GM06990 (cell line): Measurements from ENCODE around the gene DNAJB6.

ENCODE experiments used
- DNase-seq: peaks from one replicate; pipeline ENCODE4 v3.0.0-alpha.2; 2011; ENCODE audit not compliant: insufficient read length; ENCODE audit errors: extremely low read depth
- H3K27me3 ChIP-seq: replicated peaks from 2 replicates; pipeline ENCODE4 v1.6.0; 2011; ENCODE audit warnings: low read length; ENCODE audit not compliant: control insufficient read depth, insufficient read depth
- H3K36me3 ChIP-seq: 2 replicates; pipeline ENCODE4 v1.5.1; 2011; ENCODE audit warnings: low read length; ENCODE audit not compliant: control insufficient read depth, insufficient read depth
- H3K4me3 ChIP-seq: replicated peaks from 2 replicates; pipeline ENCODE4 v1.5.1; 2011; ENCODE audit warnings: low read depth, mild to moderate bottlenecking, control low read depth, low read length
- TF ChIP-seq, protein P1 (sequence below): IDR thresholded peaks from 2 replicates; pipeline ENCODE4 v1.5.1; 2011; ENCODE audit warnings: low read length, control low read depth, mild to moderate bottlenecking, inconsistent platforms; ENCODE audit not compliant: insufficient read depth, poor library complexity, severe bottlenecking

The DNAJB6 gene

DNA sequence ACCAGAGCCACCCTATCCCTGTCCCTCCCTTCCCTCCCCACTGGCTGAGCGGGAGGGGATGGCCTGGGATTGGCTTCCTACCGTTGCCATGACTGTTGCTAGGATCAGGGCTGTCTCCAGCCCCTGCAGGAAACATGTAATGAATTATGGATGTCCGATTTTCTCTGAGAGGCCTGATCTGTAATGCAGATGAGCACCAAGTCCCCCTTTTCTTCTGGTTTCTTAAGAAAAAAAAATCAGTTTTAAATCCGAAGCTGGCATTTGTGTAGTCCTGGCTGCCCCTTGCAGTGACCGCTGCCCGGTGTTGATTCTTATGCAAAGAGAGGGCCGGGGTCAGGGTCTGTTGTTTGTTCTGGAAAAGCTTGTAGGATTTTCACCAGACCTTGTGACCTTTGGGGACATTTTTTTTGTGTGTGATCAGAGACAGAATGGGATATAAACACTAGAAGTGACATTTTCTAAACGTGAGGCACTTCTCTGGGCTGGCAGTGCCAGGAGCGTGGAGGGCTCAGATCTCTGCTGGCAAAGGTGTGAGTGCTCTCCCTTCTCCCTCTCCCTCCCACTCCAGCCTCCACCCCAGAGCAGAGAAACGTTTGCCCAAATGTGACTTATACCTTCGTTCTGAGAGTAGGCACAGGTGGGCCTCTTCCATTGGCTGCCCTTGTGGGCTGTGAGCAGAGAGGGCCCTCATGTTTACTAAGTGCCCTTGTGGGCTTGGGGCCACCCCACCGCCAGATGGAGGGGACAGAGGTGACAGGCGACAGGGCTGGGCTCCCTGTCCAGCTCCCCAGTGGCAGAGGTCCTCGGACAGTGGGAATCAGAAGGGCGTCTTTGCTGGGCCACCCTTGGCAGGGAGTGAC is 127.5 kb downstream of the DNAJB6 start:
- TF ChIP-seq, protein P1, sequence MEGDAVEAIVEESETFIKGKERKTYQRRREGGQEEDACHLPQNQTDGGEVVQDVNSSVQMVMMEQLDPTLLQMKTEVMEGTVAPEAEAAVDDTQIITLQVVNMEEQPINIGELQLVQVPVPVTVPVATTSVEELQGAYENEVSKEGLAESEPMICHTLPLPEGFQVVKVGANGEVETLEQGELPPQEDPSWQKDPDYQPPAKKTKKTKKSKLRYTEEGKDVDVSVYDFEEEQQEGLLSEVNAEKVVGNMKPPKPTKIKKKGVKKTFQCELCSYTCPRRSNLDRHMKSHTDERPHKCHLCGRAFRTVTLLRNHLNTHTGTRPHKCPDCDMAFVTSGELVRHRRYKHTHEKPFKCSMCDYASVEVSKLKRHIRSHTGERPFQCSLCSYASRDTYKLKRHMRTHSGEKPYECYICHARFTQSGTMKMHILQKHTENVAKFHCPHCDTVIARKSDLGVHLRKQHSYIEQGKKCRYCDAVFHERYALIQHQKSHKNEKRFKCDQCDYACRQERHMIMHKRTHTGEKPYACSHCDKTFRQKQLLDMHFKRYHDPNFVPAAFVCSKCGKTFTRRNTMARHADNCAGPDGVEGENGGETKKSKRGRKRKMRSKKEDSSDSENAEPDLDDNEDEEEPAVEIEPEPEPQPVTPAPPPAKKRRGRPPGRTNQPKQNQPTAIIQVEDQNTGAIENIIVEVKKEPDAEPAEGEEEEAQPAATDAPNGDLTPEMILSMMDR, result no peak
- no peak for DNase-seq
- H3K4me3 ChIP-seq, result no peak overlapping the region
- H3K27me3 ChIP-seq, result no peaks in the 10 kb centered on the region
- H3K36me3 ChIP-seq, result no peaks in the 10 kb centered on the region

DNA sequence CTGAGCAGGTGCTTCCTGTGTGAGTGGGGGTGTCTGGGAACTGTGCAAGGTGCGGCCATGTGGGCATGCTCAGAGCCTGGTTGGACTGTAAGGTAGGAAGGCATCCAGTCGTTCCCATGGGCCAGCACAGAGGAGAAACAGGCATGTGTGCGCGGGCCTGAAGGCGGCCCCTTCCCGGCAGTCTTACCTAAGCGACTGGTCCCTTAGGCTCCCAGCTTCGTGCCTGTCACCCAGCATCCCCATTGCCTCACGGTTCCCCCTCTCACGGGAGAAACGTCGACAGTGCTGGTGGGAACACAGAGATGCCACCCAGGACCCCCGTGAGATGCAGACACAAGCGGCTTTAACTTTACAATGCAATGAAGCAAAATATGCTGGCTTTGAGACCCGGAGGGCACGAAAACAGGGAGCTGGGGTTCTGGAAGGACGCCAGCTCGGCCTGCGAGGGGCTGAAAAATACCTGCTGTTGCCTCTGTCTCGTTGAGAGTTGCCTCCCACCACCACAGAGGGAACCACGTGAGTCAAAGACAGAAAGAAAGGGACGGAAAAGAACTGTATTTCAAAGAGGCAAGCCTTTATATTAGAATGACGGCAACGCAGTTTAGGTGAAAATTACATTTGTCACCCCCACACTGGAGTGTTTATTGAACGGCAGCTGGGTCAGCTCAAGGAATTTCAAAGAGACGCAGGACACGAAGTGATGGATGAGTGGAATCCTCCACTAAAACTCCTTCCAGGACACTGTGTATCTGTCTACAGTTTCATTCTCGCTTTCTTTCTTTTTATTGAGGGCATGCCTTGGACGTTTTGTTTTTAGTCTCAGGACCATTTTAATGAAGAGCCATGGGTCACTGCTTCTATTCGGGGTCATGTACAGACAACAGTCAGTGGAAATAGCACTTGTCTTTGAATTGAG is 128.4 kb downstream of the DNAJB6 start:
- no peaks in the 10 kb centered on the region for H3K36me3 ChIP-seq
- TF ChIP-seq, protein P1, result no peak
- no peak for DNase-seq
- H3K4me3 ChIP-seq, result no peak overlapping the region
- no peaks in the 10 kb centered on the region for H3K27me3 ChIP-seq

- Histone ChIP-seq H3K36me3 (no peaks in the 10 kb centered on the region), H3K4me3 (no peak overlapping the region), H3K27me3 (no peaks in the 10 kb centered on the region)
- DNase-seq, result no peak
- TF ChIP-seq, protein P1, result no peak
Measured at GRCh38 chr7:157465891-157466866, 129.4 kb downstream of the DNAJB6 start.

DNA sequence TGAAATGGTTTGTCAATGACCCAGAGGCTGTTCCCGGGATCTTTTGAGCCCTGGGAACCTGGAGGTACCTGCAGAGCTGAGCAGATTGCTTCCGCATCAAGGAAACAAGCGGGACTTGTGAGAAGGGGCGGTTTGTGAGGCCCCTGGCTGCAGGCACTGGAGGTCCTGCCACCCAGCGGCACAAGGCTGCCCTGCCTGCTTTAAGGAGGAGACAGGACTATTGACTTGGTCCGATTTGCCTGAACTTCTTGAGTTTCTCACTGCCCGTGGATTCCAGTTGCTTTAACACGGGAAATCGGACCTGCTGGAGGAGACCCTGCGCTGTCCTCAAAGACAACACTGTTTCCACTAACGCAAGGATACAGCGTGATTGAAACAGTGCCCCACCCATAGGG is 130.1 kb downstream of the DNAJB6 start:
- DNase-seq, result no peak
- TF ChIP-seq, protein P1, result no peak
- Histone ChIP-seq H3K36me3 (no peaks in the 10 kb centered on the region), H3K27me3 (no peaks in the 10 kb centered on the region), H3K4me3 (no peak overlapping the region)
